ENCODE measurements around the gene DAZAP1. TPM values are rescaled to one million over a fixed set of nuclear protein-coding genes. Genes with fewer than 3 reads are reported as not detected.

The DAZAP1 gene
- total RNA-seq, 1 experiment from 2014 or later: 360 TPM

GRCh38 chr19:1481224-1481892 lies 74.0 kb downstream of the DAZAP1 start:
- ATAC-seq (no peak), DNase-seq (ENCODE audit: low spot score) (no peak)
- Mint-ChIP-seq H3K27ac (no peak overlapping the region), H3K9me3 (no peaks in the 10 kb centered on the region), H3K27me3 (ENCODE audit: low read depth) (no peaks in the 10 kb centered on the region; the same call in 1 of the 2 replicates), H3K4me1 (peaks cover 7% of the 10 kb centered on the region; the same call in 1 of the 2 replicates), H3K36me3 (peaks cover 4% of the 10 kb centered on the region), H3K4me3 (no peak overlapping the region)
- ChIA-PET CTCF (no interaction called here), POLR2A (no interaction called here)
- no peak for TF ChIP-seq SOX15 (CRISPR knock-in tag; IDR thresholded peaks at IDR 0.05)
- TF ChIP-seq ZNF317 (CRISPR knock-in tag; IDR thresholded peaks at IDR 0.05; ENCODE audit: borderline replicate concordance, low read depth): no peak
- no peak for TF ChIP-seq ARID4B (CRISPR knock-in tag; IDR thresholded peaks at IDR 0.05; ENCODE audit: borderline replicate concordance)
- TF ChIP-seq HMGXB4 (CRISPR knock-in tag; IDR thresholded peaks at IDR 0.05): no peak
- no peak for TF ChIP-seq ZBTB43 (CRISPR knock-in tag; IDR thresholded peaks at IDR 0.05)
- TF ChIP-seq AFF4 (CRISPR knock-in tag; IDR thresholded peaks at IDR 0.05; ENCODE audit: borderline replicate concordance): no peak
- no peak for TF ChIP-seq CDX4 (CRISPR knock-in tag; IDR thresholded peaks at IDR 0.05; ENCODE audit: borderline replicate concordance)
- no peak for TF ChIP-seq ZSCAN18 (CRISPR knock-in tag; IDR thresholded peaks at IDR 0.05)
- no peak for TF ChIP-seq JAZF1 (CRISPR knock-in tag; IDR thresholded peaks at IDR 0.05)
- no peak for TF ChIP-seq ZMAT4 (CRISPR knock-in tag; IDR thresholded peaks at IDR 0.05)
- no peak for TF ChIP-seq NFYB (CRISPR knock-in tag; conservative IDR thresholded peaks at IDR 0.05; ENCODE audit: low read depth)
- no peak for TF ChIP-seq PRRX2 (CRISPR knock-in tag; IDR thresholded peaks at IDR 0.05)
- TF ChIP-seq ATF1 (CRISPR knock-in tag; IDR thresholded peaks at IDR 0.05): no peak
- TF ChIP-seq USF2 (CRISPR knock-in tag; IDR thresholded peaks at IDR 0.05): no peak
- TF ChIP-seq SP1 (CRISPR knock-in tag; conservative IDR thresholded peaks at IDR 0.05): no peak
- no peak for TF ChIP-seq GTF2I (CRISPR knock-in tag; conservative IDR thresholded peaks at IDR 0.05)
- no peak for TF ChIP-seq NR3C1 (CRISPR knock-in tag; conservative IDR thresholded peaks at IDR 0.05; ENCODE audit: low read depth)
